GM12878 (cell line): ENCODE results near the gene LRGUK.

Source experiments
- BRCA1 ChIP-seq: IDR thresholded peaks from 2 replicates; pipeline ENCODE4 v1.6.1; 2011; ENCODE audit warnings: low read depth, low read length, improper control_type of control experiment
- CHD4 ChIP-seq: fragments of 200-600 bp; sonication (generic); IDR thresholded peaks from 2 replicates; pipeline ENCODE4 v1.6.1; 2016; ENCODE audit warnings: mild to moderate bottlenecking
- NFYB ChIP-seq: IDR thresholded peaks from 2 replicates; pipeline ENCODE4 v1.6.1; 2011; ENCODE audit warnings: low read depth, mild to moderate bottlenecking, low read length, improper control_type of control experiment, moderate library complexity; ENCODE audit not compliant: insufficient read depth
- SP1 ChIP-seq: IDR thresholded peaks from one replicate; pipeline ENCODE4 v1.6.1; 2011; ENCODE audit warnings: low read depth, low read length

GRCh38 chr7:134175334-134176036 is 48.3 kb downstream of the LRGUK start:
- TF ChIP-seq CHD4: no peak
- no peak for TF ChIP-seq BRCA1
- no peak for TF ChIP-seq SP1
- TF ChIP-seq NFYB: no peak
